GM23338 (cell line): Measurements from ENCODE around the gene RAPGEF4. TPM values are rescaled to one million over a fixed set of nuclear protein-coding genes. Genes with fewer than 3 reads are reported as not detected.

ENCODE experiments used
- ATAC-seq: fragments of 200-7000 bp; cut with Tn5 transposase; 3 replicates; pipeline ENCODE4 v1.9.1; 2020
- DNase-seq: peaks from one replicate; pipeline ENCODE4 v3.0.0-alpha.2; 2015; ENCODE audit warnings: low spot score
- H2AFZ ChIP-seq: fragments of 200-600 bp; sonication (generic); 2 replicates; pipeline ENCODE4 v1.8.0; 2016; ENCODE audit warnings: antibody characterized with exemption, mild to moderate bottlenecking, moderate library complexity
- H3F3A ChIP-seq: fragments of 200-600 bp; sonication (generic); replicated peaks from 2 replicates; pipeline ENCODE4 v1.8.0; 2017; ENCODE audit warnings: antibody characterized with exemption, mixed run types, low read depth
- H3K27ac ChIP-seq: fragments of 200-600 bp; sonication (generic); 2 replicates; pipeline ENCODE4 v1.6.1; 2016; ENCODE audit warnings: low read depth
- H3K27me3 ChIP-seq: fragments of 200-600 bp; sonication (generic); 2 replicates; pipeline ENCODE4 v1.8.0; 2016; ENCODE audit warnings: mild to moderate bottlenecking, mixed run types, moderate library complexity; ENCODE audit not compliant: insufficient read depth
- H3K36me3 ChIP-seq: fragments of 200-600 bp; sonication (generic); 2 replicates; pipeline ENCODE4 v1.8.0; 2016; ENCODE audit warnings: mild to moderate bottlenecking; ENCODE audit not compliant: insufficient read depth
- H3K4me1 ChIP-seq: fragments of 200-600 bp; sonication (generic); 2 replicates; pipeline ENCODE4 v1.8.0; 2016; ENCODE audit warnings: mild to moderate bottlenecking, moderate library complexity; ENCODE audit not compliant: insufficient read depth
- H3K4me2 ChIP-seq: fragments of 200-600 bp; sonication (generic); 2 replicates; pipeline ENCODE4 v1.7.1; 2017; ENCODE audit warnings: mixed run types
- H3K4me3 ChIP-seq: fragments of 200-600 bp; sonication (generic); 2 replicates; pipeline ENCODE4 v1.6.1; 2016; ENCODE audit warnings: mixed run types
- H3K79me2 ChIP-seq: fragments of 200-600 bp; sonication (generic); replicated peaks from 2 replicates; pipeline ENCODE4 v1.8.0; 2017; ENCODE audit warnings: mild to moderate bottlenecking; ENCODE audit not compliant: insufficient read depth
- H3K9me2 ChIP-seq: fragments of 200-600 bp; sonication (generic); 2 replicates; pipeline ENCODE4 v1.8.0; 2017; ENCODE audit not compliant: insufficient read depth
- H4K20me1 ChIP-seq: fragments of 200-600 bp; sonication (generic); replicated peaks from 2 replicates; pipeline ENCODE4 v1.8.0; 2017; ENCODE audit warnings: mild to moderate bottlenecking; ENCODE audit not compliant: insufficient read depth
- H3K27ac Mint-ChIP-seq: 2 replicates; pipeline ENCODE4 v1.8.0; 2020; ENCODE audit warnings: inconsistent platforms, mild to moderate bottlenecking, moderate library complexity, mixed read lengths
- H3K27me3 Mint-ChIP-seq: 3 replicates; pipeline ENCODE4 v1.8.0; 2022; ENCODE audit warnings: low read depth, mild to moderate bottlenecking, moderate library complexity, mixed read lengths, inconsistent platforms; ENCODE audit not compliant: insufficient read depth, poor library complexity
- H3K36me3 Mint-ChIP-seq: 3 replicates; pipeline ENCODE4 v1.8.0; 2021; ENCODE audit warnings: low read depth, mild to moderate bottlenecking, inconsistent platforms, moderate library complexity, mixed read lengths
- H3K4me1 Mint-ChIP-seq: 3 replicates; pipeline ENCODE4 v1.8.0; 2020; ENCODE audit warnings: mild to moderate bottlenecking, inconsistent platforms, mixed read lengths
- H3K4me3 Mint-ChIP-seq: 3 replicates; pipeline ENCODE4 v1.8.0; 2021; ENCODE audit warnings: moderate library complexity, mild to moderate bottlenecking, inconsistent platforms, mixed read lengths
- H3K9me3 Mint-ChIP-seq: 3 replicates; pipeline ENCODE4 v1.8.0; 2020; ENCODE audit warnings: moderate library complexity, mild to moderate bottlenecking, inconsistent platforms, mixed read lengths
- CREB1 ChIP-seq: fragments of 250-450 bp; sonication (Bioruptor Pico); IDR thresholded peaks from 2 replicates; pipeline ENCODE4 v1.5.0; 2020; ENCODE audit warnings: low read depth, mild to moderate bottlenecking, moderate library complexity
- EZH2 ChIP-seq: fragments of 200-600 bp; sonication (generic); IDR thresholded peaks from one replicate; pipeline ENCODE4 v1.8.0; 2017; ENCODE audit warnings: antibody characterized with exemption, mild to moderate bottlenecking, low read depth; ENCODE audit not compliant: unreplicated experiment
- EZH2phosphoT487 ChIP-seq: fragments of 200-600 bp; sonication (generic); IDR thresholded peaks from one replicate; pipeline ENCODE4 v1.8.1; 2018; ENCODE audit warnings: antibody characterized with exemption; ENCODE audit not compliant: unreplicated experiment
- JUNB ChIP-seq: IDR thresholded peaks from one replicate; pipeline ENCODE4 v1.6.1; 2016; ENCODE audit warnings: antibody characterized with exemption; ENCODE audit not compliant: unreplicated experiment
- NANOG ChIP-seq: IDR thresholded peaks from 2 replicates; pipeline ENCODE4 v1.6.1; 2016; ENCODE audit warnings: antibody characterized with exemption, borderline replicate concordance
- POLR2AphosphoS5 ChIP-seq: IDR thresholded peaks from 2 replicates; pipeline ENCODE4 v1.6.1; 2016; ENCODE audit warnings: antibody characterized with exemption, low read depth
- STAT1 ChIP-seq: IDR thresholded peaks from one replicate; pipeline ENCODE4 v1.6.1; 2016; ENCODE audit warnings: antibody characterized with exemption; ENCODE audit not compliant: unreplicated experiment
- ZNF114 ChIP-seq: fragments of 250-450 bp; sonication (Bioruptor Pico); IDR thresholded peaks from 2 replicates; pipeline ENCODE4 v1.5.0; 2020; ENCODE audit warnings: mild to moderate bottlenecking, moderate library complexity
- ZNF331 ChIP-seq: fragments of 250-450 bp; sonication (Bioruptor Pico); IDR thresholded peaks from 2 replicates; pipeline ENCODE4 v1.5.0; 2020; ENCODE audit warnings: low read depth, mild to moderate bottlenecking, moderate library complexity
- polyA plus RNA-seq: library from polyadenylated mRNA; unstranded; fragments of >200 nt; fragmentation: Nextera tagmentation; extraction: Ambion mirVana; gene quantifications from 2 replicates; pipeline ENCODE4 v1.2.1, GENCODE V29; 2016
- total RNA-seq: library from RNA; depleted of rRNA; stranded (reverse); fragments of >200 nt; shearing (Covaris generic); gene quantifications from 2 replicates; pipeline ENCODE4 v1.2.3, GENCODE V29; 2014
- TF ChIP-seq, protein P1 (sequence below): fragments of 250-450 bp; sonication (Bioruptor Pico); IDR thresholded peaks from 2 replicates; pipeline ENCODE4 v1.5.0; 2020; ENCODE audit warnings: mild to moderate bottlenecking, moderate library complexity
- TF ChIP-seq, protein P2 (sequence below), 2 experiments: fragments of 200-600 bp in 1 of 2; sonication (generic) in 1 of 2; conservative IDR thresholded peaks; 2 replicates each; pipeline versions ENCODE4 v1.5.1 to v1.6.1; 2016 to 2017; ENCODE audit warnings: antibody characterized with exemption in 2 of 2, low read depth in 2 of 2, mild to moderate bottlenecking in 2 of 2, moderate library complexity in 1 of 2
- TF ChIP-seq, protein P3 (sequence below): IDR thresholded peaks from one replicate; pipeline ENCODE4 v1.6.1; 2018; ENCODE audit warnings: antibody characterized with exemption; ENCODE audit not compliant: unreplicated experiment
- TF ChIP-seq, protein P4 (sequence below): IDR thresholded peaks from 2 replicates; pipeline ENCODE4 v1.6.1; 2016; ENCODE audit warnings: antibody characterized with exemption

RAPGEF4 gene
- total and polyA plus RNA-seq, 2 experiments from 2014 or later: 1.7 to 4.7 TPM

DNA sequence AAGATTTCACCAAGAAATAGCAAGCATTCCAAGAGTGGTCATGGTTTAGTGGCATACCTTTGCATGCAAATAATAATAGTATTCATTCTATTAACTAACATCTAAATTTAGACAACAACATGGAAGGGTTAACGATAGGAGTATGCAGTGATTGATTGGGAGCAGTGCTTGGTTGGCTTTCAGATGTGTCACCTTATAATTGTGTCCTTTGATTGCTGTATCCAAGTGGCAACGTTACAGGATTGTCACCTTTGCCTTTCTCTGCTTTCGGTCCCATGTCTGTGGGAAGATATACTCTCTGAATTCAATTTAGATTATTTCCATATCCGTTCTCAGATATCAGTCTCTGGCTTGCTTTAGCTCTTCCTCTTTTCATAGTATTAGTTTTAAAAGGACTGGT is 187.2 kb downstream of the RAPGEF4 start:
- H3K79me2 ChIP-seq: no peaks in the 10 kb centered on the region
- peaks cover 2% of the 10 kb centered on the region for H3K27me3 Mint-ChIP-seq

More for the DNA sequence above, 187.2 kb downstream of the RAPGEF4 start:
- no peaks in the 10 kb centered on the region for H3K27me3 ChIP-seq
- H3F3A ChIP-seq: no peaks in the 10 kb centered on the region
- H3K4me1 Mint-ChIP-seq: peaks cover 2% of the 10 kb centered on the region; the same call in 1 of the 3 replicates
- H3K9me3 Mint-ChIP-seq: no peaks in the 10 kb centered on the region
- no peak for DNase-seq
- peaks cover 2% of the 10 kb centered on the region; the same call in 1 of the 2 replicates for H3K9me2 ChIP-seq
- H3K27ac Mint-ChIP-seq: no peak overlapping the region
- no peaks in the 10 kb centered on the region for H3K36me3 ChIP-seq
- no peaks in the 10 kb centered on the region for H4K20me1 ChIP-seq
- no peak for ATAC-seq
- no peak overlapping the region for H3K4me2 ChIP-seq
- no peak for TF ChIP-seq NANOG
- TF ChIP-seq, protein P1, sequence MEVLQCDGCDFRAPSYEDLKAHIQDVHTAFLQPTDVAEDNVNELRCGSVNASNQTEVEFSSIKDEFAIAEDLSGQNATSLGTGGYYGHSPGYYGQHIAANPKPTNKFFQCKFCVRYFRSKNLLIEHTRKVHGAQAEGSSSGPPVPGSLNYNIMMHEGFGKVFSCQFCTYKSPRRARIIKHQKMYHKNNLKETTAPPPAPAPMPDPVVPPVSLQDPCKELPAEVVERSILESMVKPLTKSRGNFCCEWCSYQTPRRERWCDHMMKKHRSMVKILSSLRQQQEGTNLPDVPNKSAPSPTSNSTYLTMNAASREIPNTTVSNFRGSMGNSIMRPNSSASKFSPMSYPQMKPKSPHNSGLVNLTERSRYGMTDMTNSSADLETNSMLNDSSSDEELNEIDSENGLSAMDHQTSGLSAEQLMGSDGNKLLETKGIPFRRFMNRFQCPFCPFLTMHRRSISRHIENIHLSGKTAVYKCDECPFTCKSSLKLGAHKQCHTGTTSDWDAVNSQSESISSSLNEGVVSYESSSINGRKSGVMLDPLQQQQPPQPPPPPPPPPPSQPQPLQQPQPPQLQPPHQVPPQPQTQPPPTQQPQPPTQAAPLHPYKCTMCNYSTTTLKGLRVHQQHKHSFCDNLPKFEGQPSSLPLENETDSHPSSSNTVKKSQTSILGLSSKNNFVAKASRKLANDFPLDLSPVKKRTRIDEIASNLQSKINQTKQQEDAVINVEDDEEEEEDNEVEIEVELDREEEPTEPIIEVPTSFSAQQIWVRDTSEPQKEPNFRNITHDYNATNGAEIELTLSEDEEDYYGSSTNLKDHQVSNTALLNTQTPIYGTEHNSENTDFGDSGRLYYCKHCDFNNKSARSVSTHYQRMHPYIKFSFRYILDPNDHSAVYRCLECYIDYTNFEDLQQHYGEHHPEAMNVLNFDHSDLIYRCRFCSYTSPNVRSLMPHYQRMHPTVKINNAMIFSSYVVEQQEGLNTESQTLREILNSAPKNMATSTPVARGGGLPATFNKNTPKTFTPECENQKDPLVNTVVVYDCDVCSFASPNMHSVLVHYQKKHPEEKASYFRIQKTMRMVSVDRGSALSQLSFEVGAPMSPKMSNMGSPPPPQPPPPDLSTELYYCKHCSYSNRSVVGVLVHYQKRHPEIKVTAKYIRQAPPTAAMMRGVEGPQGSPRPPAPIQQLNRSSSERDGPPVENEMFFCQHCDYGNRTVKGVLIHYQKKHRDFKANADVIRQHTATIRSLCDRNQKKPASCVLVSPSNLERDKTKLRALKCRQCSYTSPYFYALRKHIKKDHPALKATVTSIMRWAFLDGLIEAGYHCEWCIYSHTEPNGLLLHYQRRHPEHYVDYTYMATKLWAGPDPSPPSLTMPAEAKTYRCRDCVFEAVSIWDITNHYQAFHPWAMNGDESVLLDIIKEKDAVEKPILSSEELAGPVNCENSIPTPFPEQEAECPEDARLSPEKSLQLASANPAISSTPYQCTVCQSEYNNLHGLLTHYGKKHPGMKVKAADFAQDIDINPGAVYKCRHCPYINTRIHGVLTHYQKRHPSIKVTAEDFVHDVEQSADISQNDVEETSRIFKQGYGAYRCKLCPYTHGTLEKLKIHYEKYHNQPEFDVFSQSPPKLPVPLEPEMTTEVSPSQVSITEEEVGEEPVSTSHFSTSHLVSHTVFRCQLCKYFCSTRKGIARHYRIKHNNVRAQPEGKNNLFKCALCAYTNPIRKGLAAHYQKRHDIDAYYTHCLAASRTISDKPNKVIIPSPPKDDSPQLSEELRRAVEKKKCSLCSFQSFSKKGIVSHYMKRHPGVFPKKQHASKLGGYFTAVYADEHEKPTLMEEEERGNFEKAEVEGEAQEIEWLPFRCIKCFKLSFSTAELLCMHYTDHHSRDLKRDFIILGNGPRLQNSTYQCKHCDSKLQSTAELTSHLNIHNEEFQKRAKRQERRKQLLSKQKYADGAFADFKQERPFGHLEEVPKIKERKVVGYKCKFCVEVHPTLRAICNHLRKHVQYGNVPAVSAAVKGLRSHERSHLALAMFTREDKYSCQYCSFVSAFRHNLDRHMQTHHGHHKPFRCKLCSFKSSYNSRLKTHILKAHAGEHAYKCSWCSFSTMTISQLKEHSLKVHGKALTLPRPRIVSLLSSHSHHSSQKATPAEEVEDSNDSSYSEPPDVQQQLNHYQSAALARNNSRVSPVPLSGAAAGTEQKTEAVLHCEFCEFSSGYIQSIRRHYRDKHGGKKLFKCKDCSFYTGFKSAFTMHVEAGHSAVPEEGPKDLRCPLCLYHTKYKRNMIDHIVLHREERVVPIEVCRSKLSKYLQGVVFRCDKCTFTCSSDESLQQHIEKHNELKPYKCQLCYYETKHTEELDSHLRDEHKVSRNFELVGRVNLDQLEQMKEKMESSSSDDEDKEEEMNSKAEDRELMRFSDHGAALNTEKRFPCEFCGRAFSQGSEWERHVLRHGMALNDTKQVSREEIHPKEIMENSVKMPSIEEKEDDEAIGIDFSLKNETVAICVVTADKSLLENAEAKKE: no peak
- TF ChIP-seq ZNF114 (CRISPR knock-in tag): no peak
- no peak for TF ChIP-seq POLR2AphosphoS5
- TF ChIP-seq EZH2: no peak
- TF ChIP-seq, protein P2, sequence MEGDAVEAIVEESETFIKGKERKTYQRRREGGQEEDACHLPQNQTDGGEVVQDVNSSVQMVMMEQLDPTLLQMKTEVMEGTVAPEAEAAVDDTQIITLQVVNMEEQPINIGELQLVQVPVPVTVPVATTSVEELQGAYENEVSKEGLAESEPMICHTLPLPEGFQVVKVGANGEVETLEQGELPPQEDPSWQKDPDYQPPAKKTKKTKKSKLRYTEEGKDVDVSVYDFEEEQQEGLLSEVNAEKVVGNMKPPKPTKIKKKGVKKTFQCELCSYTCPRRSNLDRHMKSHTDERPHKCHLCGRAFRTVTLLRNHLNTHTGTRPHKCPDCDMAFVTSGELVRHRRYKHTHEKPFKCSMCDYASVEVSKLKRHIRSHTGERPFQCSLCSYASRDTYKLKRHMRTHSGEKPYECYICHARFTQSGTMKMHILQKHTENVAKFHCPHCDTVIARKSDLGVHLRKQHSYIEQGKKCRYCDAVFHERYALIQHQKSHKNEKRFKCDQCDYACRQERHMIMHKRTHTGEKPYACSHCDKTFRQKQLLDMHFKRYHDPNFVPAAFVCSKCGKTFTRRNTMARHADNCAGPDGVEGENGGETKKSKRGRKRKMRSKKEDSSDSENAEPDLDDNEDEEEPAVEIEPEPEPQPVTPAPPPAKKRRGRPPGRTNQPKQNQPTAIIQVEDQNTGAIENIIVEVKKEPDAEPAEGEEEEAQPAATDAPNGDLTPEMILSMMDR (conservative IDR thresholded peaks at IDR 0.05; ENCODE audit: low read depth in 2 of 2): no peak
- TF ChIP-seq ZNF331 (CRISPR knock-in tag): no peak
- no peak for TF ChIP-seq JUNB
- TF ChIP-seq EZH2phosphoT487: no peak
- TF ChIP-seq, protein P3, sequence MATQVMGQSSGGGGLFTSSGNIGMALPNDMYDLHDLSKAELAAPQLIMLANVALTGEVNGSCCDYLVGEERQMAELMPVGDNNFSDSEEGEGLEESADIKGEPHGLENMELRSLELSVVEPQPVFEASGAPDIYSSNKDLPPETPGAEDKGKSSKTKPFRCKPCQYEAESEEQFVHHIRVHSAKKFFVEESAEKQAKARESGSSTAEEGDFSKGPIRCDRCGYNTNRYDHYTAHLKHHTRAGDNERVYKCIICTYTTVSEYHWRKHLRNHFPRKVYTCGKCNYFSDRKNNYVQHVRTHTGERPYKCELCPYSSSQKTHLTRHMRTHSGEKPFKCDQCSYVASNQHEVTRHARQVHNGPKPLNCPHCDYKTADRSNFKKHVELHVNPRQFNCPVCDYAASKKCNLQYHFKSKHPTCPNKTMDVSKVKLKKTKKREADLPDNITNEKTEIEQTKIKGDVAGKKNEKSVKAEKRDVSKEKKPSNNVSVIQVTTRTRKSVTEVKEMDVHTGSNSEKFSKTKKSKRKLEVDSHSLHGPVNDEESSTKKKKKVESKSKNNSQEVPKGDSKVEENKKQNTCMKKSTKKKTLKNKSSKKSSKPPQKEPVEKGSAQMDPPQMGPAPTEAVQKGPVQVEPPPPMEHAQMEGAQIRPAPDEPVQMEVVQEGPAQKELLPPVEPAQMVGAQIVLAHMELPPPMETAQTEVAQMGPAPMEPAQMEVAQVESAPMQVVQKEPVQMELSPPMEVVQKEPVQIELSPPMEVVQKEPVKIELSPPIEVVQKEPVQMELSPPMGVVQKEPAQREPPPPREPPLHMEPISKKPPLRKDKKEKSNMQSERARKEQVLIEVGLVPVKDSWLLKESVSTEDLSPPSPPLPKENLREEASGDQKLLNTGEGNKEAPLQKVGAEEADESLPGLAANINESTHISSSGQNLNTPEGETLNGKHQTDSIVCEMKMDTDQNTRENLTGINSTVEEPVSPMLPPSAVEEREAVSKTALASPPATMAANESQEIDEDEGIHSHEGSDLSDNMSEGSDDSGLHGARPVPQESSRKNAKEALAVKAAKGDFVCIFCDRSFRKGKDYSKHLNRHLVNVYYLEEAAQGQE: no peak
- TF ChIP-seq CREB1 (CRISPR knock-in tag): no peak
- TF ChIP-seq, protein P4, sequence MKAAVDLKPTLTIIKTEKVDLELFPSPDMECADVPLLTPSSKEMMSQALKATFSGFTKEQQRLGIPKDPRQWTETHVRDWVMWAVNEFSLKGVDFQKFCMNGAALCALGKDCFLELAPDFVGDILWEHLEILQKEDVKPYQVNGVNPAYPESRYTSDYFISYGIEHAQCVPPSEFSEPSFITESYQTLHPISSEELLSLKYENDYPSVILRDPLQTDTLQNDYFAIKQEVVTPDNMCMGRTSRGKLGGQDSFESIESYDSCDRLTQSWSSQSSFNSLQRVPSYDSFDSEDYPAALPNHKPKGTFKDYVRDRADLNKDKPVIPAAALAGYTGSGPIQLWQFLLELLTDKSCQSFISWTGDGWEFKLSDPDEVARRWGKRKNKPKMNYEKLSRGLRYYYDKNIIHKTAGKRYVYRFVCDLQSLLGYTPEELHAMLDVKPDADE: no peak
- no peak for TF ChIP-seq STAT1
- H3K4me3 ChIP-seq: no peak overlapping the region
- no peaks in the 10 kb centered on the region for H3K36me3 Mint-ChIP-seq
- no peaks in the 10 kb centered on the region; the same call in 1 of the 2 replicates for H3K4me1 ChIP-seq
- H3K4me3 Mint-ChIP-seq: no peak overlapping the region
- H3K27ac ChIP-seq: no peak overlapping the region
- no peak overlapping the region for H2AFZ ChIP-seq
